K562 (cell line): ENCODE results near the gene USPL1. TPM values are rescaled to one million over a fixed set of nuclear protein-coding genes. Genes with fewer than 3 reads are reported as not detected.

Experiments used
- ARHGAP35 ChIP-seq: fragments of 450-650 bp; IDR thresholded peaks from 2 replicates; pipeline ENCODE4 v1.6.1; 2018; ENCODE audit not compliant: partially characterized antibody
- DPF2 ChIP-seq: fragments of 450-650 bp; IDR thresholded peaks from 2 replicates; pipeline ENCODE4 v1.6.1; 2016
- GABPB2 ChIP-seq: fragments of 250-450 bp; sonication (Bioruptor Pico); conservative IDR thresholded peaks from 2 replicates; pipeline ENCODE4 v1.5.1; 2021; ENCODE audit warnings: mild to moderate bottlenecking
- HCFC1 ChIP-seq: IDR thresholded peaks from 2 replicates; pipeline ENCODE4 v1.6.1; 2012; ENCODE audit warnings: low read depth, low read length, improper control_type of control experiment
- MYBL2 ChIP-seq, 2 experiments: fragments of 450-650 bp in 1 of 2; sonication (generic) in 1 of 2; formaldehyde crosslinking in 1 of 2; IDR thresholded peaks; 2 replicates each; pipeline versions ENCODE4 v1.6.1 to v1.8.1; 2017 to 2022; ENCODE audit warnings: borderline replicate concordance in 1 of 2, inconsistent platforms in 1 of 2, low read depth in 1 of 2, mild to moderate bottlenecking in 1 of 2, missing genetic modification reagents in 1 of 2, moderate library complexity in 1 of 2
- NFE2L1 ChIP-seq: fragments of 450-650 bp; IDR thresholded peaks from 2 replicates; pipeline ENCODE4 v1.6.1; 2016; ENCODE audit warnings: missing genetic modification characterization, low read depth, mild to moderate bottlenecking, missing compliant biosample characterization, moderate library complexity, borderline replicate concordance
- RFX5 ChIP-seq: IDR thresholded peaks from 2 replicates; pipeline ENCODE4 v1.6.1; 2011; ENCODE audit warnings: low read depth, mild to moderate bottlenecking, improper control_type of control experiment, low read length
- SOX6 ChIP-seq: fragments of 450-650 bp; IDR thresholded peaks from 2 replicates; pipeline ENCODE4 v1.6.1; 2014; ENCODE audit warnings: mild to moderate bottlenecking
- polyA plus RNA-seq, 8 experiments: library from polyadenylated mRNA; depleted of rRNA in 4 of 8; stranded (reverse) in 5 of 8; unstranded in 3 of 8; fragments of >200 nt; fragmentation: Nextera tagmentation in 2 of 8; fragmentation: Illumina TruSeq in 1 of 8; extraction: Ambion mirVana in 2 of 8; extraction: Trizol in 1 of 8; gene quantifications; 2 replicates each; pipeline versions ENCODE4 v1.2.1 to v1.2.3, GENCODE V29; 2011 to 2014; ENCODE audit warnings: inconsistent platforms in 1 of 8, missing spikeins in 1 of 8
- total RNA-seq, 7 experiments: library from RNA; depleted of rRNA in 6 of 7; stranded (reverse); fragments of >200 nt in 6 of 7; fragmentation: Illumina TruSeq in 2 of 7; extraction: Trizol in 2 of 7; gene quantifications; 2 replicates each; pipeline versions ENCODE4 v1.2.1 to v1.2.3, GENCODE V29; 2011 to 2021; ENCODE audit warnings: low replicate concordance in 1 of 7
- TF ChIP-seq, protein P1 (sequence below), 2 experiments: fragments of 450-650 bp in 1 of 2; sonication (generic) in 1 of 2; formaldehyde crosslinking in 1 of 2; IDR thresholded peaks; 2 replicates each; pipeline versions ENCODE4 v1.7.1 to v1.9.0; 2016 to 2022; ENCODE audit warnings: inconsistent platforms in 1 of 2, mild to moderate bottlenecking in 1 of 2, missing genetic modification reagents in 1 of 2
- TF ChIP-seq, protein P2 (sequence below): fragments of 250-450 bp; sonication (Bioruptor Pico); IDR thresholded peaks from 2 replicates; pipeline ENCODE4 v1.5.0; 2021; ENCODE audit warnings: mild to moderate bottlenecking, borderline replicate concordance
- TF ChIP-seq, protein P3 (sequence below): fragments of 450-650 bp; IDR thresholded peaks from 2 replicates; pipeline ENCODE4 v1.6.1; 2016; ENCODE audit warnings: mild to moderate bottlenecking

USPL1 gene
- total and polyA plus RNA-seq, 9 of the 15 experiments (the other 6 are each of a cell fraction or from before 2014, with no cell fraction given) = 5.5 to 18.0 (median 12.0) TPM

DNA sequence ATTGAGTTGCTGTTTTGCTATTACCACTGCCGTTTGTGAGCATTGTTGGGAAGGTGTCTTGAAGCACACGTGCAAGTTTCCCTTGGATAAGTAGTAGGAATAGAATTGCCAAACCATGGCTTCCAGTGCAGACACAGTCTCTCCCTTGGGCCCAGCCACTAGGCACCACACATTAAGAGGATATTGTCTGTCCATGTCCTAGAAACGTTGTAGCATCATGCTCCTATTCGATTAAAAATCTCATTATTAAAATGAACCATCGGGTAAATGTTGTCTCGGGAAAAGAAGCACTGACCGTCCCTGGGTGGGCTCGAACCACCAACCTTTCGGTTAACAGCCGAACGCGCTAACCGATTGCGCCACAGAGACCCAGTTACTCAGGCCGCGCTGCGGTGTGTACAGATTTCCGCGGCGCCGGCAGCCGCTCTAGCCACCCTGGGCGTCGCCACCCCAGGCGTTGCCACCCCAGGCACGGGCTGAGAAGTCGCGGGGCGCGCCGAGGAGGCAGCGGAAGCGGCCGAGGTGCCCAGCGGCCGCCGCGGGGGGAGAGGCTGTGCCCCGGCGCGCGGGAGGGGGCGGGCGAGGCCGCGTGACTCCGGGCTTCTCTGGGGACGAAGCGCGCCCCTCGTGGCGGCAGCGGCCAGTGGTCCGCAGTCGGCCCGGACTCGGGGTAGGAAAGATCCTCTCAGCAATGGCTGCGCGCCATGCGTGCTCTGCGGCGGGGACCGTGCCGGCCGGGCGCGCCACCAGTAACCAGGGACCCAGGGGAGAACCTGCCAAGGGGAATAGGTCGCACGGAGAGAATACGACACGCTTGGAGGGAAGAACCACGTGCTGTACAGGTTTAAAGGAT is 56.2 kb downstream of the USPL1 start (continued):
- TF ChIP-seq, protein P1, sequence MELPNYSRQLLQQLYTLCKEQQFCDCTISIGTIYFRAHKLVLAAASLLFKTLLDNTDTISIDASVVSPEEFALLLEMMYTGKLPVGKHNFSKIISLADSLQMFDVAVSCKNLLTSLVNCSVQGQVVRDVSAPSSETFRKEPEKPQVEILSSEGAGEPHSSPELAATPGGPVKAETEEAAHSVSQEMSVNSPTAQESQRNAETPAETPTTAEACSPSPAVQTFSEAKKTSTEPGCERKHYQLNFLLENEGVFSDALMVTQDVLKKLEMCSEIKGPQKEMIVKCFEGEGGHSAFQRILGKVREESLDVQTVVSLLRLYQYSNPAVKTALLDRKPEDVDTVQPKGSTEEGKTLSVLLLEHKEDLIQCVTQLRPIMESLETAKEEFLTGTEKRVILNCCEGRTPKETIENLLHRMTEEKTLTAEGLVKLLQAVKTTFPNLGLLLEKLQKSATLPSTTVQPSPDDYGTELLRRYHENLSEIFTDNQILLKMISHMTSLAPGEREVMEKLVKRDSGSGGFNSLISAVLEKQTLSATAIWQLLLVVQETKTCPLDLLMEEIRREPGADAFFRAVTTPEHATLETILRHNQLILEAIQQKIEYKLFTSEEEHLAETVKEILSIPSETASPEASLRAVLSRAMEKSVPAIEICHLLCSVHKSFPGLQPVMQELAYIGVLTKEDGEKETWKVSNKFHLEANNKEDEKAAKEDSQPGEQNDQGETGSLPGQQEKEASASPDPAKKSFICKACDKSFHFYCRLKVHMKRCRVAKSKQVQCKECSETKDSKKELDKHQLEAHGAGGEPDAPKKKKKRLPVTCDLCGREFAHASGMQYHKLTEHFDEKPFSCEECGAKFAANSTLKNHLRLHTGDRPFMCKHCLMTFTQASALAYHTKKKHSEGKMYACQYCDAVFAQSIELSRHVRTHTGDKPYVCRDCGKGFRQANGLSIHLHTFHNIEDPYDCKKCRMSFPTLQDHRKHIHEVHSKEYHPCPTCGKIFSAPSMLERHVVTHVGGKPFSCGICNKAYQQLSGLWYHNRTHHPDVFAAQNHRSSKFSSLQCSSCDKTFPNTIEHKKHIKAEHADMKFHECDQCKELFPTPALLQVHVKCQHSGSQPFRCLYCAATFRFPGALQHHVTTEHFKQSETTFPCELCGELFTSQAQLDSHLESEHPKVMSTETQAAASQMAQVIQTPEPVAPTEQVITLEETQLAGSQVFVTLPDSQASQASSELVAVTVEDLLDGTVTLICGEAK (IDR thresholded peaks at IDR 0.05) = peak; percentile 82
- TF ChIP-seq, protein P1 (CRISPR knock-in tag; IDR thresholded peaks at IDR 0.05) = no peak
- 0 out of 2 replicates have a peak, but pooled peaks have one; percentile 32 for TF ChIP-seq SOX6
- no peak for TF ChIP-seq MYBL2 (IDR thresholded peaks at IDR 0.05; ENCODE audit: low read depth)
- TF ChIP-seq MYBL2 (CRISPR knock-in tag; IDR thresholded peaks at IDR 0.05; ENCODE audit: borderline replicate concordance) = no peak
- TF ChIP-seq, protein P2, sequence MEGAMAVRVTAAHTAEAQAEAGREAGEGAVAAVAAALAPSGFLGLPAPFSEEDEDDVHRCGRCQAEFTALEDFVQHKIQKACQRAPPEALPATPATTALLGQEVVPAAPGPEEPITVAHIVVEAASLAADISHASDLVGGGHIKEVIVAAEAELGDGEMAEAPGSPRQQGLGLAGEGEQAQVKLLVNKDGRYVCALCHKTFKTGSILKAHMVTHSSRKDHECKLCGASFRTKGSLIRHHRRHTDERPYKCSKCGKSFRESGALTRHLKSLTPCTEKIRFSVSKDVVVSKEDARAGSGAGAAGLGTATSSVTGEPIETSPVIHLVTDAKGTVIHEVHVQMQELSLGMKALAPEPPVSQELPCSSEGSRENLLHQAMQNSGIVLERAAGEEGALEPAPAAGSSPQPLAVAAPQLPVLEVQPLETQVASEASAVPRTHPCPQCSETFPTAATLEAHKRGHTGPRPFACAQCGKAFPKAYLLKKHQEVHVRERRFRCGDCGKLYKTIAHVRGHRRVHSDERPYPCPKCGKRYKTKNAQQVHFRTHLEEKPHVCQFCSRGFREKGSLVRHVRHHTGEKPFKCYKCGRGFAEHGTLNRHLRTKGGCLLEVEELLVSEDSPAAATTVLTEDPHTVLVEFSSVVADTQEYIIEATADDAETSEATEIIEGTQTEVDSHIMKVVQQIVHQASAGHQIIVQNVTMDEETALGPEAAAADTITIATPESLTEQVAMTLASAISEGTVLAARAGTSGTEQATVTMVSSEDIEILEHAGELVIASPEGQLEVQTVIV (CRISPR knock-in tag) = no peak
- TF ChIP-seq DPF2 = no peak
- peak; percentile 17 for TF ChIP-seq HCFC1
- no peak for TF ChIP-seq RFX5
- no peak for TF ChIP-seq ARHGAP35
- TF ChIP-seq, protein P3, sequence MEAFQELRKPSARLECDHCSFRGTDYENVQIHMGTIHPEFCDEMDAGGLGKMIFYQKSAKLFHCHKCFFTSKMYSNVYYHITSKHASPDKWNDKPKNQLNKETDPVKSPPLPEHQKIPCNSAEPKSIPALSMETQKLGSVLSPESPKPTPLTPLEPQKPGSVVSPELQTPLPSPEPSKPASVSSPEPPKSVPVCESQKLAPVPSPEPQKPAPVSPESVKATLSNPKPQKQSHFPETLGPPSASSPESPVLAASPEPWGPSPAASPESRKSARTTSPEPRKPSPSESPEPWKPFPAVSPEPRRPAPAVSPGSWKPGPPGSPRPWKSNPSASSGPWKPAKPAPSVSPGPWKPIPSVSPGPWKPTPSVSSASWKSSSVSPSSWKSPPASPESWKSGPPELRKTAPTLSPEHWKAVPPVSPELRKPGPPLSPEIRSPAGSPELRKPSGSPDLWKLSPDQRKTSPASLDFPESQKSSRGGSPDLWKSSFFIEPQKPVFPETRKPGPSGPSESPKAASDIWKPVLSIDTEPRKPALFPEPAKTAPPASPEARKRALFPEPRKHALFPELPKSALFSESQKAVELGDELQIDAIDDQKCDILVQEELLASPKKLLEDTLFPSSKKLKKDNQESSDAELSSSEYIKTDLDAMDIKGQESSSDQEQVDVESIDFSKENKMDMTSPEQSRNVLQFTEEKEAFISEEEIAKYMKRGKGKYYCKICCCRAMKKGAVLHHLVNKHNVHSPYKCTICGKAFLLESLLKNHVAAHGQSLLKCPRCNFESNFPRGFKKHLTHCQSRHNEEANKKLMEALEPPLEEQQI = no peak
- TF ChIP-seq NFE2L1 (tag) = no peak
- no peak for TF ChIP-seq GABPB2 (CRISPR knock-in tag)
